H1 (cell line): ENCODE data around the gene PRR36. TPM values are rescaled to one million over a fixed set of nuclear protein-coding genes. Genes with fewer than 3 reads are reported as not detected.

Experiments
- CTCF ChIA-PET: fragments of 300-600 bp; sonication (Branson Sonifier 250); formaldehyde crosslinking; loops from one replicate; lab custom pipeline; 2021; ENCODE audit not compliant: partially characterized antibody; lab: Charles Lee
- POLR2A ChIA-PET: fragments of 300-600 bp; sonication (Branson Sonifier 250); formaldehyde crosslinking; loops from one replicate; lab custom pipeline; 2021; ENCODE audit warnings: inconsistent platforms; ENCODE audit not compliant: partially characterized antibody; lab: Charles Lee
- DNase-seq, 2 experiments: peaks; one replicate each; pipeline versions ENCODE4 v3.0.0 to v3.0.0-alpha.2; 2010 to 2022; ENCODE audit warnings: low spot score in 2 of 2, low read depth in 1 of 2, mixed read lengths in 1 of 2
- FAIRE-seq: peaks from 2 replicates; lab custom pipeline; 2011; peaks lifted over from hg19 to GRCh38; lab: Jason Lieb, UNC
- H2AFZ ChIP-seq: 2 replicates; pipeline ENCODE4 v1.8.1; 2012; ENCODE audit warnings: low read length, inconsistent platforms
- H2AK5ac ChIP-seq: 2 replicates; pipeline ENCODE4 v1.6.1; 2013; ENCODE audit warnings: low read depth, low read length
- H2BK120ac ChIP-seq: replicated peaks from 2 replicates; pipeline ENCODE3; 2013; ENCODE audit warnings: low read depth, low read length, inconsistent platforms
- H2BK12ac ChIP-seq: 2 replicates; pipeline ENCODE4 v1.6.1; 2013; ENCODE audit warnings: low read depth, low read length
- H2BK15ac ChIP-seq: 2 replicates; pipeline ENCODE4 v1.6.1; 2013; ENCODE audit warnings: low read length
- H2BK20ac ChIP-seq: 2 replicates; pipeline ENCODE4 v1.6.1; 2013; ENCODE audit warnings: low read length
- H2BK5ac ChIP-seq: 2 replicates; pipeline ENCODE4 v1.6.1; 2013; ENCODE audit warnings: low read depth, low read length
- H3K14ac ChIP-seq: 2 replicates; pipeline ENCODE4 v1.6.1; 2013; ENCODE audit warnings: inconsistent platforms; ENCODE audit not compliant: insufficient read length
- H3K18ac ChIP-seq: 2 replicates; pipeline ENCODE4 v1.6.1; 2013; ENCODE audit warnings: low read length; ENCODE audit errors: extremely low read depth
- H3K23ac ChIP-seq: 2 replicates; pipeline ENCODE4 v1.6.1; 2013; ENCODE audit warnings: inconsistent platforms; ENCODE audit not compliant: insufficient read length
- H3K23me2 ChIP-seq: 2 replicates; pipeline ENCODE4 v1.6.1; 2013; ENCODE audit warnings: low read depth, low read length
- H3K27ac ChIP-seq: 2 replicates; pipeline ENCODE4 v1.6.1; 2011; ENCODE audit warnings: low read depth, low read length, inconsistent platforms
- H3K27me3 ChIP-seq, 4 experiments: replicated peaks in 1 of 4; 1 replicate in 1 of 4; 2 replicates in 3 of 4; pipeline versions ENCODE4 v1.6.1 to v1.8.1; 2011 to 2013; ENCODE audit warnings: low read length in 3 of 4, mild to moderate bottlenecking in 3 of 4, inconsistent platforms in 2 of 4, mixed read lengths in 2 of 4, moderate library complexity in 1 of 4; ENCODE audit not compliant: control insufficient read depth in 3 of 4, insufficient read depth in 3 of 4; ENCODE audit errors: extremely low read depth in 1 of 4
- H3K36me3 ChIP-seq, 4 experiments: 2 replicates each; pipeline versions ENCODE4 v1.6.1 to v1.8.1; 2011 to 2013; ENCODE audit warnings: mild to moderate bottlenecking in 4 of 4, low read length in 3 of 4, moderate library complexity in 2 of 4, control low read depth in 1 of 4, inconsistent platforms in 1 of 4; ENCODE audit not compliant: insufficient read depth in 4 of 4, control insufficient read depth in 2 of 4
- H3K4ac ChIP-seq: replicated peaks from 2 replicates; pipeline ENCODE3; 2013; ENCODE audit warnings: low read length, low read depth, mixed read lengths, inconsistent platforms; ENCODE audit not compliant: insufficient read length
- H3K4me1 ChIP-seq, 4 experiments: replicated peaks in 1 of 4; 1 replicate in 1 of 4; 2 replicates in 3 of 4; pipeline versions ENCODE4 v1.6.1 to v1.8.1; 2011 to 2013; ENCODE audit warnings: low read length in 3 of 4, inconsistent platforms in 2 of 4, mixed read lengths in 1 of 4; ENCODE audit not compliant: insufficient read depth in 4 of 4, control insufficient read depth in 3 of 4
- H3K4me2 ChIP-seq, 2 experiments: 2 replicates each; pipeline versions ENCODE4 v1.6.1 to v1.8.1; 2011 to 2013; ENCODE audit warnings: low read depth in 2 of 2, low read length in 2 of 2, control low read depth in 1 of 2, inconsistent platforms in 1 of 2, mild to moderate bottlenecking in 1 of 2; ENCODE audit not compliant: insufficient read depth in 1 of 2
- H3K4me3 ChIP-seq, 4 experiments: fragments of 200-600, 300-600 bp in 1 of 4; sonication (generic), shearing (Covaris generic), sonication (Bioruptor Twin) in 1 of 4; 2 replicates each; pipeline versions ENCODE4 v1.5.1 to v1.8.1; 2011 to 2016; ENCODE audit warnings: low read length in 4 of 4, low read depth in 3 of 4, control low read depth in 2 of 4, inconsistent platforms in 2 of 4, mild to moderate bottlenecking in 2 of 4, mixed read lengths in 1 of 4, moderate library complexity in 1 of 4; ENCODE audit not compliant: insufficient read depth in 2 of 4; ENCODE audit errors: extremely low read depth in 1 of 4
- H3K56ac ChIP-seq: replicated peaks from 2 replicates; pipeline ENCODE3; 2013; ENCODE audit warnings: low read depth, mild to moderate bottlenecking, mixed read lengths, low read length, inconsistent platforms; ENCODE audit not compliant: insufficient read length
- H3K79me1 ChIP-seq: 2 replicates; pipeline ENCODE4 v1.6.1; 2013; ENCODE audit warnings: low read depth, low read length, control low read depth
- H3K79me2 ChIP-seq, 2 experiments: 2 replicates each; pipeline versions ENCODE4 v1.6.1 to v1.8.1; 2012 to 2013; ENCODE audit warnings: low read length in 2 of 2, mild to moderate bottlenecking in 2 of 2, inconsistent platforms in 1 of 2; ENCODE audit not compliant: insufficient read depth in 2 of 2, control insufficient read depth in 1 of 2
- H3K9ac ChIP-seq, 4 experiments: replicated peaks in 1 of 4; 1 replicate in 1 of 4; 2 replicates in 3 of 4; pipeline versions ENCODE4 v1.6.1 to v1.8.1; 2011 to 2013; ENCODE audit warnings: low read depth in 3 of 4, low read length in 3 of 4, control low read depth in 2 of 4, mild to moderate bottlenecking in 2 of 4, moderate library complexity in 2 of 4, inconsistent platforms in 1 of 4; ENCODE audit errors: extremely low read depth in 1 of 4
- H3K9me3 ChIP-seq, 2 experiments: 2 replicates each; pipeline versions ENCODE4 v1.6.1 to v1.8.1; 2012 to 2013; ENCODE audit warnings: mild to moderate bottlenecking in 2 of 2, moderate library complexity in 2 of 2, control low read depth in 1 of 2, inconsistent platforms in 1 of 2, low read depth in 1 of 2, low read length in 1 of 2, mixed read lengths in 1 of 2; ENCODE audit not compliant: insufficient read depth in 2 of 2
- H4K20me1 ChIP-seq, 2 experiments: replicated peaks in 1 of 2; 2 replicates each; pipeline versions ENCODE3 to v1.8.1; 2011 to 2013; ENCODE audit warnings: inconsistent platforms in 2 of 2, low read length in 2 of 2, mild to moderate bottlenecking in 1 of 2; ENCODE audit not compliant: insufficient read depth in 2 of 2, control insufficient read depth in 1 of 2
- H4K5ac ChIP-seq: 2 replicates; pipeline ENCODE4 v1.6.1; 2013; ENCODE audit warnings: low read length, low read depth, mixed read lengths, inconsistent platforms; ENCODE audit not compliant: insufficient read length
- H4K8ac ChIP-seq: 2 replicates; pipeline ENCODE4 v1.8.0; 2013; ENCODE audit warnings: mild to moderate bottlenecking, moderate library complexity, low read length, inconsistent platforms; ENCODE audit not compliant: insufficient read depth; ENCODE audit errors: extremely low read depth
- H4K91ac ChIP-seq: replicated peaks from 2 replicates; pipeline ENCODE3; 2013; ENCODE audit warnings: low read length, mixed read lengths, inconsistent platforms; ENCODE audit not compliant: insufficient read length
- TAF7 ChIP-seq: optimal IDR thresholded peaks from 2 replicates; pipeline ENCODE3; 2011; ENCODE audit warnings: low read depth, mild to moderate bottlenecking, inconsistent platforms, low read length, moderate library complexity, borderline replicate concordance
- WGBS, 2 experiments: shearing (Covaris generic) in 1 of 2; methylation state at CpG; one replicate each; pipeline versions ENCODE4 v1.1.6 to v1.1.7; 2013 to 2015; ENCODE audit warnings: low lambda C conversion rate in 2 of 2, mixed read lengths in 2 of 2, inconsistent platforms in 1 of 2, low coverage in 1 of 2, missing lambda C conversion rate in 1 of 2; ENCODE audit not compliant: insufficient replicate concordance in 2 of 2, insufficient coverage in 1 of 2, insufficient read length in 1 of 2; ENCODE audit errors: extremely low coverage in 1 of 2, missing lambda C conversion rate in 1 of 2; 5-methylcytosine and 5-hydroxymethylcytosine counted together
- polyA plus RNA-seq, 7 experiments: library from polyadenylated mRNA; depleted of rRNA in 3 of 7; stranded (reverse) in 5 of 7; unstranded in 2 of 7; fragments of >200 nt in 5 of 7; fragments of 200-250 nt in 2 of 7; gene quantifications; 1 replicate in 5 of 7; 2 replicates in 1 of 7; 4 replicates in 1 of 7; pipeline versions ENCODE4 v1.2.1 to v1.2.3, GENCODE V29; 2011 to 2013; ENCODE audit warnings: missing spikeins in 2 of 7, mixed read lengths in 2 of 7
- total RNA-seq: library from RNA; stranded (reverse); fragmentation: NEBNext Ultra II Directional; extraction: Animal tissue kit (Norgen Biotek cat#: 25700); gene quantifications from 2 replicates; pipeline ENCODE4 v1.2.1, GENCODE V29; 2021

PRR36 gene
- total and polyA plus RNA-seq, 2 of the 8 experiments (the other 6 are each of a cell fraction or from before 2014, with no cell fraction given): 1.6 to 23.9 TPM

GRCh38 chr19:7853770-7854128 lies 20.4 kb downstream of the PRR36 start:
- Histone ChIP-seq H2BK15ac (no peak overlapping the region), H4K91ac (no peak overlapping the region), H3K56ac (no peak overlapping the region), H4K20me1 (peaks cover 0 to 5% of the 10 kb centered on the region in 2 experiments), H3K79me1 (no peaks in the 10 kb centered on the region), H3K79me2 (no peaks in the 10 kb centered on the region), H3K4ac (no peak overlapping the region), H3K4me2 (peak overlapping the region; percentile 17 to 79; a peak in 3 of 4 replicates), H3K23me2 (peaks cover 5% of the 10 kb centered on the region; the same call in 1 of the 2 replicates), H3K18ac (no peak overlapping the region), H4K5ac (no peak overlapping the region), H4K8ac (no peak overlapping the region), H3K36me3 (no peaks in the 10 kb centered on the region), H2AK5ac (no peak overlapping the region), H3K14ac (no peak overlapping the region), H2BK5ac (no peak overlapping the region), H3K27me3 (peaks cover 0 to 2% (median 0%) of the 10 kb centered on the region in 4 experiments; a peak in 1 of 7 replicates), H2BK120ac (no peak overlapping the region), H3K4me1 (peaks cover 2 to 14% (median 7%) of the 10 kb centered on the region in 4 experiments; a peak in 6 of 7 replicates), H3K27ac (no peak overlapping the region), H3K9me3 (no peaks in the 10 kb centered on the region), H3K23ac (no peak overlapping the region), H3K4me3 (peak overlapping the region in 1 of 4 experiments; percentile 48; a peak in 2 of 8 replicates), H3K9ac (no peak overlapping the region), H2AFZ (no peak overlapping the region), H2BK20ac (no peak overlapping the region), H2BK12ac (no peak overlapping the region)
- DNase-seq: no peak
- TF ChIP-seq TAF7: no peak
- no peak for FAIRE-seq
- ChIA-PET POLR2A (interaction anchor here (0.8 to 2.2 kb wide), 5 partner anchors 8 to 47 kb away, joined by 3 to 6 read pairs (median 4); no protein-coding TSS in a partner anchor), CTCF (interaction anchor here (1.0 to 6.1 kb wide), 14 partner anchors 8 to 288 kb away, joined by 3 to 37 read pairs (median 8); partner anchors contain the start of gene SNAPC2)
- WGBS, 2 experiments: 64% methylated on average over 12 of the region's 12 CpGs; no CpG with 5 or more reads in 1 of the 2 experiments
